ENCODE measurements around the gene GALNTL6.
"Not testable (repeated sequence)": the region's sequence is repeated elsewhere in the genome, so short reads cannot be mapped to it uniquely, and the experiment has no call there.

The GALNTL6 gene

DNA sequence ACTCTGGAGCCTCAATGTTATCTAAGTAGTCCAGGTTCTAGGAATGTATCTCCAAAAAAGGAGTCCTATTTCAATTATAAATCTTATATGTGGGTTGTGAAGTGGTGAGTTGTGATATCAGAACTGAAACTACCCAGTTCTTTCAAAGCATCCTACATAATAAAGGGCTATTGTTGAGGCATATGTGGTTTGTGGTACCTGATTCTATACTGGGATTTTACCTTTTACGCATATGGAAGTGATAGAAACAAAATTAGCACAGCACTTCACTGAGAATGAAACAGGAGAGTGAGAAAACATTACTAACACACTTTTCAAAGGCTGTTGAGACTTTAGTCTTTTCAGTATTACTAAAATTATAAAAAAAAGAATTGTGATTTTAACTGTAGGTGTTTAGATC lies 937.7 kb downstream of the GALNTL6 start:
- DNase-seq (ENCODE audit: low spot score): no peak

DNA sequence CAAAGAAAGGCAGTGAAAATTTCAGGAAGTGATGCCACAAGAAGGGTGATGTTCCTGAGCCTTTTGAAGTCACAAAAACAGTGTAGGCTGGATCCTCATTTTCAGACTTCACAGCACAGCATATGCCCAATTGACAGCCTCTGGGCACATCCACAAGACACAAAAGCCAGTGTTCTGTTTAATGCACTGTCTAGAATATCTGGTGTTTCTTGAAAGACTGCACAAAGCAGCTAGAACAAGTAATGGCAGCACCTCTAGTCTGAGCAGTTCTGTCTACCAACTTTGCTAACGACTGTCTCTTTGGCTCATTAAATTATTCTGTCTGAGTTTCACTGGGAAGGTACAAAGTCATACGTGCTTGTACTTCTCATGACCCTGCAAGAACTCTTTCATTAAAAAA lies 938.3 kb downstream of the GALNTL6 start:
- DNase-seq (ENCODE audit: low spot score): no peak

DNA sequence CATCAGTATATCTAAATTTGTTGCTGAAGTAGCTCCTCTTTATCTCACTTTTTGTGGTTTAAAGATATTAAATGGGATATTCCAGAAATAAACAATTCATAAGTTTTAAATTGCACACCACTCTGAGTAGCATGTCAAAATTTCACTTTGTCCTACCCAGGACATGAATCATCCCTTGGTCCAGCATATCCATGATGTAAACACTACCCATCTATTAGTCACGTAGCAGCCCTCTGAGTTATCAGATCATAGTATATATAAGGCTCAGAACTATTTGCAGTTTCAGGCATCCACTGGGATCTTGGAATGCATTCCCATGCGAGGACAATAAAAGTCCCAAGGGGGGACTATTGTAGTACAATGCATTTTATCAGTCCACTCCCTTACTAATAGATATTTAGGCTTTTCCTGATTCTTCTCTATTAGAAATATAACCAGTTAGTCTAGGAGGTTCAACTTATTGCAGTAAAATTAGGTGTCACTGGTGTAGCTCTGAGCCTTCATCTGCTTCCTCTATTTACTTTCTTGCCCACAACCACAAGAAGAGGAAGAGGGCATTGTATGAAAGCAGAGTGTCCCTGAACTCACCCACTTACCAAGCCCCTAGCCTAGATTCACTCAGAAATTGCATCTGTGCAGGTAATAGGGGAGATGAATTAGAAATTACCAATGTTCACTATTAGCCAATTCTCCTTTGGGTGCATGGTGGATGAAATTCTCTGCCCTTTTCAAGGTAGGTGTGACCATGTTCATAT lies 945.6 kb downstream of the GALNTL6 start:
- no peak for DNase-seq (ENCODE audit: low spot score)

DNA sequence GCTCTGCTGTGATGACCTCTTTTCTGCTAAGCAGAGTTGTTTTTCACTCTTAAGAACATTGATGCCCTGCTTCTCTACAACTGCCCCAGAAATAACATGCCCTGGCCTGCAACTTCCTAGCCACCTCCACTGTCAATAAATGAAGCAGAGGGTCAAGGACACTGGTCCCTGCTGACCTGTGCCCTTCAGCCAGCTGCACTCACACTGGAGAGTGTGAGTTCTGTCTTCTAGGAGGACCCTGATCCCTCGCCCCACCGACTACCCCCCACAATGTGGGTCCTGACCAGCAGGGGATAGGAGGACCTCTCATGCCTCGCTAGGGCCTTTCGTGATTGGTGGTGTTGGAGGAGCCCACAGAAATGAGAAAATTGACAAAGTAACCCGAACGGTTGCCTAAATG lies 947.3 kb downstream of the GALNTL6 start:
- no peak for DNase-seq (ENCODE audit: low spot score)

DNA sequence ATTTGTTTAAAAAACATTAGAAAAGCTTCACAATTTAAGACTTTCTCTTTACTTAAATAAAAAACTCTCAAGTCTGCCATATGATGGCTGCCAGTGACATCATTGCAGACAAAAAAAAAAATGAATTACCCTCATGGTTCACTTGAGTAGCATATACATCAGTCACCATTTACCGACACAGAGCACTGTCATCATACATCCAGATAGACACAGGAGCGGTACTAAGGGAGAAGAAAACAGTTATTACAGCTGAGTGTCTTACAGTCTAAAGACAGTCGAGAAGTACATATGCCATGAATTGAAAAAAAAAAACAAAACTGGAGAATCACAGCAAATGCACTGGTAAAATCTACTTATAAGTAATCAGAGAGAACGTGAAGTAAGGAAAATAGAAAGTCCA lies 949.7 kb downstream of the GALNTL6 start:
- DNase-seq (ENCODE audit: low spot score): no peak

DNA sequence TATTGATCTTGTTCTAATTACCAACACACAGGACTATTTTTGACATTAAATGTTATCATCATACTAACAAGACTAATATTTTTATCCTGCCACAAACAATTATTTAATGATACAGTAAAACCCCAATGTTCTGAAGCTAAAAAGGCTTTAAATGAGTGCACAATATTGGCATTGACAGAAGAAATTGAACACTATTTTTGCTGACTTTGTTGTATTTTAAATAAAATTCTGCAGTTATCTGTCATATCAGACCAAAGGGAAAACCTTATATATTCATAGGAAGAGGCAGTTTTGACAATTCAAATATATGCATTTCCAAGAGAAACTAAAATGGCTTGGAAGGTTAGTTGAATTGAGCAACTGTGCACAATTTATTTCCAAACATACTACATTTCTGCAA lies 957.6 kb downstream of the GALNTL6 start:
- DNase-seq (ENCODE audit: low spot score): no peak

DNA sequence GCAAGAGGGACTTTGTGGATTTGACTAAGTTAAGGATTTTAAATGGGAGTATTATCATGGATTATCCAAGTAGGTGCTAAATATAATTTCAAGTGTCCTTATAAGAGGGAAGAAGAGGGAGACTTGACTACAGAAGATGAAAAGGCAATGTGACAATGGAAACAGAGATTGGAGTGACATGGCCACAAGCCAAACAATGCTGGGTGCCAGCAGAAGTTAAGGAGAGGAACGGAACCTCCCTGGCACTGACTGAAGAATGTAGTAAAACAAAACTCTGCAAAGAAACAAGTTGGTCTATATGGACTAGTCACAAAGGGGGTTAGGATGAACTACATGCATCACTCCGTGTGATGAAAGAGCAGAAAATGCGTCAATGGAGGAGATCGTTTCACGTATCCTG lies 959.6 kb downstream of the GALNTL6 start:
- no peak for DNase-seq (ENCODE audit: low spot score)

DNA sequence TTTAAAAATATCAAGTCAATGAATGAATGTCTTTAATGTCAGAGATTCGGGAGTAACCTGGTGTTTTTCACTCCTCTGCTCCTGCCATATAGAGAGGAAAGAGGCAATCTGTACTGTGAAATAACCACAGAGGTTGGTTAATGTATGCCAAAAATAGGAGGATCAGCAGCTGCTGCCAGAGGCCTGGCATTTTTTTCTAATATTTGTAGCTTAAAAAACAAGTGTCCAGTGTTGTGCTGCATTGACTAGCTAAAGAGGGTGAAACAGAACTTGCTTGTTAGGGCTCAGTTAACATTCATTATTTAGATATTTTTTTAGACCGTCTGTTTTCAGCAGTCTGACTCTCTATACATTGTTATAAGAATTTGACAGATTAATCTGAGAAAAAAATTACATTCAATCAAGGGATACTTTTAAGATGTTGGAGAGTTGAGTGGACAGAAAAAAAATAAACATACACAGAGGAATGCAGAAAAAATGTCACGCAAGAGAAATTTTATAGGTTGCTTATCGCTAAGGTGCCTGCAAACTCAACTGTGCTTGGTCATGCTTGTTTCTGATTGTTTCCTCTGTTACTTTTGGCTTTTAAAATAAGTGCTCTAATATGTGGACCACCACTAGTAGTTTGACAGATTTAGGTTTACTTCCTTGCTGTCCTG lies 963.1 kb downstream of the GALNTL6 start:
- no peak for DNase-seq (ENCODE audit: low spot score)

DNA sequence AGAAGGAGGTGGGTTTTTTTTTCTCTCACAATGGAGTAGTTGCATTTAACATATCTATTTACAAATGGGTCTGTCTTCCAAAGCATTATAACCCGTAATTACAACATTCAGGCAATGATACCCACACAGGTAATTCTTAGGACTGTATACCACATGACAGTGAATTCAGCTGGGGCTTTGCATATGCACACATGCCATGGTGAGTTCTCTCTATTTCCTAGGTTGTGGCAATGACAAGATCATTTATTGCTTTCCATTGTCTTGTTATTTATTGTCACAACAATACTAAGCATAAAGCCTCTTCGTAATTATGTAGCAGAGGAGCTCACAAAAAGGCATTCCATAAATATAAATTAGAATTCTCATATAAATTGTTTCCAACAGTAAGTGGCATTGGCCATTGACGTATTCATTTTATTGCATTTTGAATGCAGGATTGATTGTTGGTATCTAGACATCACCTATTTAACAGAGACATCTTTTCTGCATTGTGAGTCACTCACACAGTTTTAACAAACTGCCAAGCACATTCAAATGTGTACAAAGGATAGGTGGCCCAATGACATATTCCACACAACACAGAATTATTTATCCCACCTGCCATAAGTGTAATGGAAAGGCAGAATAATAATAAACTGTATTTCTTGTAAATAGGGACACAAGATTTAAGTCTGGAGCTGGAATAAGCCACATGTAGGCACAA lies 964.7 kb downstream of the GALNTL6 start:
- DNase-seq (ENCODE audit: low spot score): no peak

DNA sequence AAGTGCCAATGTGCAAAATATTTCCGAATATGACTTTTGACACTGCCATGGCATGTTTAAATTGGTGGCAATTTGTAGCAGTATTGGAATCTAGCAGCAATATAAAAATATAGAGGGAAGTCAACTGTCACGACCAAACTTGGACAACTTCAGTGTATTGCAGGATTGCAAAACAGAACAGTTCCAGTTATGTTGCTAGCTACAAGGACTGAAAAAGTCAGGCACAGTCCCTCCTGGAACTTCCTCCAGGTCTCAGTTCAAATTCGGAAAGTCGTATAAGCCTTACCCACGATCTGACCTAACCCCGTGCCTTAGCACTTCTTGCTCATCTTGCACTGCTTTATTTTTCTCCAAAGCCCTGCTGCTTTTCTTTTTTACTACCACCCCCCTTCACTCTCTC lies 965.4 kb downstream of the GALNTL6 start:
- DNase-seq (ENCODE audit: low spot score): no peak

DNA sequence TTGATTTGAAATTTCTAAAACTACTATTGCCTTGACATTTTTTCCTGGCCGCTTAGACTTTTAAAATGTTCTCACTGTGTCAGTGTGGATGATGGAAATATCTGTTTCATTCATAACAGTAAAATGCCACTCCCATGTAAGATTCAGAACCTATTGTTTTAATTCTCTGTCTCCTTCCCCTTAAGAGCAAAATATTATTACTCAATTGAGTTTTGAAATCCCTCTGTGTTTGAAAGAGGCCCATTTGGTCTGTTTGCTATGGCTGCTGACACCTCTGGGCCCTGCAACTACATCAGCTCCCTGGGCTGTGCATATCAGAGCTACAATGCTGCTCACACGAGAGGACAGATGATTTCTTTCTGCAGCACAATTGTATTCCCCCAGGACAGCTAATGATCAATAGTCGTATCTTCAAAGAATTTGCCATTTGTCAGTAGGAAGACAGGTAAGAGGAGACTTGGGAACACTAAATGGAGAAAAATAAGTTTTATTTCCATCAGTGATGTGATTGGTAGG lies 967.4 kb downstream of the GALNTL6 start:
- DNase-seq (ENCODE audit: low spot score): no peak

DNA sequence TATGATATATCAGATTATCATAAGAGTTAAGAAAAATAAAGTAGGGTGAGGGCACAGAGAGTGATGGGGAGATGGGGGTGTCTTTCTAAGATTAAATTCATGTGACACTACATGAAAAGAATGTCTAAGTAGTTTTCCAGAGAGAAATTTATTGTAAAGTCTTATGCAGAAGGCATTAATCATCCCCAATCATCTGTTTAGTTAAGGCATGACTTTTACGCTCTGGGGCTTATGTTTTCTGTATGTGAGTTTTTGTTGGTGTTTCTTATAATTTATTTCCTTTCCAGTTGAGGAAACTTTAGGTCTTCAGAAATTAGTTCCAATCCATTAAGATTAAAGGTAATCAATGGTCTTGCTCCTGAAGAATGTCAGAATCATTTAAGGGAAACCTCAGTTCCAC lies 972.4 kb downstream of the GALNTL6 start:
- DNase-seq (ENCODE audit: low spot score): no peak

DNA sequence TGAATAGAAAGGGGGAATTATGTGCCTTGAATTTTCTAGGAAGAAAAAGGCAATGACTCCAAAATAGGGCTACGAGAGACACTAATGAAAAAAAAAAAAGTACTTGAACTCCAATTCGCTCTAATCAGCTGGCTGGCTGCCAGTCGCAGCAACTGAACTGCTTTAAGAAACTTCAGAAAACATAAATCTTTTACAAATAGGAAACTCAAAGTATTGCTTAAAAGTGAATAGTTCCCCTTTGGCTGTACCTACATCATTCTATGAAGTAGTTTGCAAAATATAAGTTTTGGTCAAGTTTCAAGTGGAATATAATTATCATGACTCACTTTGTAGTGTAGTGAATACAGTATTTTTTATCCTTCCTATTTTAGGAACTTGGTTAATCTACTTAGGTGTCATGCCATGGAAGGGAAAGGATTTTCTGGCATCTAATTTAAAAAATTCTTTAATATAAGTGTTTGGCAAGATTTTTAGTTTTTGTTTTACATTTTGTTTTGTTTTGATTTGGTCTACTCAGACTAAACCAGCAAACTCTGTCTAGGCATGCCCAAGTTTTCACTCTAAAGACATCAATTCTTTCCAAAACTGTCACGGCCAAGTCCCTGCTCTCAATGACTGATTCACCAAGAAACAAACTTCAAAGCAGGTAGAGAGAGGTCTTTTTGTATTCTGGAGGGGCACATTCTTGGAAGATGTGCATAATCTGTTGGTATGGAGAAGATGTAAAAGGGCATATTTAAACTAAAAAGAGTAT lies 973.0 kb downstream of the GALNTL6 start:
- no peak for DNase-seq (ENCODE audit: low spot score)

DNA sequence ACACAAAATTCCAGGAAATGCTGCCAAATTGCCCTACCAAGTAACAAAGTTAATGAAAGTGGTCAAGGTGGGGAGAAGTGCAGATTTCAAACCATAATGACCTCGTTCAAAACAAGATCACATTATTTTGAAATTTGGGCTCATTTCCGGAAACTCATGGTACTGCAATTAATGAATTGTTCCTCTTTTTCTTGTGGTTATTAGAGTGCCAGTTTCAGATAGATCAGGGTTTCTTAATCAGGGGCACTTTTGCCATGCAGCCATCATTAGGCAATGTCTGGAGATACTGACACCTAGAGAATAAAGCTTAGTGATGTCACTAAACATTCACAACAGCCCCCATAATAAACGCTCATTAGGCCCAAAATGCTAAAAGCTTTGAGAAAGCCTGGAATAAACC lies 973.9 kb downstream of the GALNTL6 start:
- DNase-seq (ENCODE audit: low spot score): no peak

DNA sequence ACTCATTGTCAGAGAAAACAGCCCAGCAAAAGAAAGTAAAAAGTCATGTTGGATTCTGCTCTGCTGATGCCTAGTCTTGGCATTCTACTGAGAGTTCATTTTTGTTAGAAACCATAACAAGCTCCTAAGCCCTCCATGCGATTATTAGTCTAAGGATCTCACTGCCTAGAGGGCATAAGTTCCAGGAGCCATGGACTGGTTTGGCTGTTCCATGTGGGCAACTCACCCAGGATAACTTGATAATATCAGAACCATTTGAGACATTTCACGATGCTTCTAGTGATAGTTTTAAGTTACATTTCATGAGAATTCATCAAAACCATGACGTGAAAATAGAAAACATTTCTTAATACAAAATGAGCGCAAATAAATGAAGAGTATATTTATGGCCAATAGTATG lies 978.6 kb downstream of the GALNTL6 start:
- no peak for DNase-seq (ENCODE audit: low spot score)

DNA sequence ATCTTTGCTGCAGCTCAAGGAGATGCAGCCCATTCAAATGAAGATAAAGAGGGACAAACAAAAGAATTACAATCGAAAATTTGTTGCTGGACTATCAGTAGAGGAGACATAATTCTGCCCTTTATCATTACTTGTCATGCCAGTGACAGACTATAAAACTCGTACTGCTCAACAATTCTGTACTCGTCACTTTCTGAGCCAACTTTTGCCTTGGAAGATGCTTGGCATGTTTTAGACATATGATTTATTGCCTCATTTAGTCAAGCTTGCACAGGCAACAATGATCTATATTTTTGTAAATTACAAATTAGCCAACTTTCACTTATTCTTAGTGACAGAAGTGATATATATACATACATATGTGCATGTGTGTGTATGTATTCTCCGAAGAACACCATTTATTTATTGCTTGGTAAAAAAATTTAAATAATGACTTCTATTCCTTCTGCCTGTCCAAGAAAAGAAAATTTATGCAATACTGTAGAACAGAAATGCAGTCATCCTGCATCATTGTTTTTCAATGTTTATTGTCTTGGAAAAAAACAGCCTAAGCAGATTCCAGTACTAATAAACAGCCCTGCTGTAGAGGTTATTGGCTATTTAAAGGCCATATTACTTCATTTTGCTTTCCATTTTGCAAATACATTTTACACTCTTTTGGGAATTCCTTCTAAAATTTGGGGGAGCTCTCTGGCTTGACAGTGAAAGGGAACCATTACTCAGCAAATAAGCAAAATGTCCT lies 980.5 kb downstream of the GALNTL6 start:
- no peak for DNase-seq (ENCODE audit: low spot score)

DNA sequence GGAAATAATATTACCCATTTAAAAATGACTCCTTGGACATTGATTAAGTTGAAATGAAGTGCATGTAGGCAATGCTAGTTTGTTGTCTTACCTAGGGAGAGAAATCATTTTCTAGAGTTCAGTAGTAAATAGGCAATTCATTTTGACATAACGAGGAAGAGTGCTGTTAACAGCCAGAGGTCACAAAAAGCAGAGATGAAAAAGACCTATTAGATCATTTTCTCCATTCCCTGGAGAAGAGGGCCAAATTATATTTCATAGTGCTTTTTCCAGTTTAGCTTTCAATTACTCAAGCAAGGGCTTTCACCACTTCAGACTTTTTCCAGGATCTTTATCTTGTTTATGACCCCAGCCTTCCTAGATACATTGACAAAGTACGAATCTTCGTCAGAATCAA lies 981.1 kb downstream of the GALNTL6 start:
- DNase-seq (ENCODE audit: low spot score): no peak

DNA sequence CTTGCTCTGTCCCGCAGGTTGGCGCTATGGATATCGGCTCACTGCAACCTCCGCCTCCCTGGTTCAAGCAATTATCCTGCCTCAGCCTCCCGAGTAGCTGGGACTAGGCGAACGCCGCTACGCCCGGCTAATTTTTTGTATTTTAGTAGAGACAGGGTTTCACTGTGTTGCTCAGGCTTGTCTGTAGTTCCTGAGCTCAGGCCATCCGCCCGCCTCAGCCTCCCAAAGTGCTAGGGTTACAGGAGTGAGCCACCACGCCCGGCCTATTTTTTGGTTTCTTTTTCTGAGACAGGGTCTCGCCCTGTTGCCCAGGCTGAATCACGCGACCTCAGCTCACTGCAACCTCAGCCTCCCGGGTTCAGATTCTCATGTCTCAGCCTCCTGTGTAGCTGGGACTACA lies 984.1 kb downstream of the GALNTL6 start:
- not testable (repeated sequence) for DNase-seq (ENCODE audit: low spot score)

DNA sequence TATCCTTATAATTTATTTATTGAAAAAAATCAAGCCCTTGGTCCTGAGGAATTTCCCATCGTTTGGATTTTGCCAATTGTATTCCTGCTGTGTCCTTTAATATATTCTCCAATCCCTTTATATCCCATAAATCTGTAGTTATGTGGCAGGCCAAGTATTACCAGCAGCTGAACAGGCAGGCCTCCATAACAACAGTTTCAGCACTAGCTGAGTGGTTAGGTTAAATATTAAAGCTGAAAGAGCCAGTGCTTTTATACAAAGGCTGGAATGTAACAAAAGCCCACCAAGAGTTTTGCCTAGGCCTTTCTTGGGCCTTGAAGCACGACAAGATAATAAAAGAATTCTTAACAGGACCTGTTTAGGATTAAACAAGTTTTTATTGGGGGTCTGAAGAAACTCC lies 988.8 kb downstream of the GALNTL6 start:
- DNase-seq (ENCODE audit: low spot score): no peak

DNA sequence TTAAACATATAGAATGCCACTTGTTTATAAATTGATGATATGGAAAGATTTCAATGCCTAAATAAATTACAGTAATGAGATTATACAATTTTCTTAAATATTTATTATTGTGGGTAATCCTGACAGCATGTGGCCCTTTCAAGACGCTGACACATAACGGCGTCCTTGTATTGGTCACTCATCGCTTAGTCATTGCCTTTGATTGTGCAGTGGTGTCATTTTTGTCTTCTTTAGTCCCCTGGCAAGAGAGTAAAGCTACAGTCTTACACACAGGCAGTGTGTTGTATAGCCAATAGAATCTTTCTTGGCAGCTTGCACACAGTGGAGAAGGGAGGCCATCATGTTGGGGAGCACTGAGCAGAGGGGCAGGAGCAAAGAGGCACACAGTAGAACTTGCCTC lies 993.6 kb downstream of the GALNTL6 start:
- DNase-seq (ENCODE audit: low spot score): no peak

DNA sequence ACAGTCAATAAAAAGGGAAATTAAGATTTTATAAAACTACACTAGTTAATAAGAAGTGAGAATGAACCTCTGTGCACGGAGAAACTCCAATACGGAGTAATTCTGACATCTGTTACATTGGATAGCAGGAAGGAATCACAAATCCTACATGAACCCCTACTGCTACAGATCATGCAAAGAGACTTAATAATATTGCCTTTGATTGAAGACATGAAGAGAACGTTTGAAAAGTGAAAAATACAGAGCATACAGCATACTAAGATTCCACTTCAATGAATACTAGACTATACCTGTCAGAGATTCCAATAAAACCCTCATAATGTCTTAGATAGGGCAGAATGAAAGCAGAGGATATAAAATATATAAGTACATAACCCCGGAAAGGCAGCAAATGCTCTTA lies 995.0 kb downstream of the GALNTL6 start:
- DNase-seq (ENCODE audit: low spot score): no peak

DNA sequence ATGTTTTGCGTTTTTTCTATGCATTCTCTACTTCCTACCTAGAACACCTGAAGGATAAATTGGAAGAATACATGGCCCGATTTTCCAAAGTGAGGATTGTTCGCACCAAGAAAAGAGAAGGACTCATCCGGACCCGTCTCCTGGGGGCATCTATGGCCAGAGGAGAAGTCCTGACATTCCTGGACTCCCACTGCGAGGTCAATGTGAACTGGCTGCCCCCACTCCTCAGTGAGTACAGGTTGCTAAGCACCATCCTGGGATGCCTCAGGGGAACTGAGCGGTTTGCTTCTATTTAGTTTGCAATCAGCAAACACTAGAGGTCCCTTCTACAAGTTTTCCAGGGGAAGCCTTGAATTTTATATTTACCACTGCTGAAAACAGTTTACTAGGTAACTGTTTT lies 996.1 kb downstream of the GALNTL6 start:
- DNase-seq (ENCODE audit: low spot score): no peak

Measured in pons (tissue), 1 donor.